Liver (tissue), 3 donors: ENCODE results near the gene OTUD5.

Experiments used
- CTCF ChIP-seq: fragments of 150-350 bp; IDR thresholded peaks from 2 replicates; pipeline ENCODE4 v1.5.1; 2017; ENCODE audit warnings: improper control_type of control experiment, low read depth, low read length; ENCODE audit not compliant: missing input control
- EGR1 ChIP-seq, 2 donors: IDR thresholded peaks; 2 replicates each; pipeline ENCODE4 v1.6.1; 2016 to 2018; ENCODE audit warnings: antibody characterized with exemption in 2 of 2, low read depth in 2 of 2
- FOXA2 ChIP-seq: IDR thresholded peaks from 2 replicates; pipeline ENCODE4 v1.6.1; 2016; ENCODE audit warnings: antibody characterized with exemption
- HNF4A ChIP-seq, 2 donors: conservative IDR thresholded peaks; 2 replicates each; pipeline ENCODE4 v1.6.1; 2016; ENCODE audit warnings: antibody characterized with exemption in 2 of 2, mild to moderate bottlenecking in 2 of 2
- JUND ChIP-seq, 2 donors: IDR thresholded peaks; 2 replicates each; pipeline ENCODE4 v1.6.1; 2016; ENCODE audit warnings: antibody characterized with exemption in 2 of 2
- RAD21 ChIP-seq, 2 donors: IDR thresholded peaks; 2 replicates each; pipeline ENCODE4 v1.6.1; 2016; ENCODE audit warnings: antibody characterized with exemption in 2 of 2, mild to moderate bottlenecking in 2 of 2
- RXRA ChIP-seq, 2 donors: IDR thresholded peaks; 2 replicates each; pipeline ENCODE4 v1.6.1; 2017 to 2018; ENCODE audit warnings: antibody characterized with exemption in 2 of 2, mild to moderate bottlenecking in 1 of 2
- SP1 ChIP-seq: IDR thresholded peaks from 2 replicates; pipeline ENCODE4 v1.6.1; 2018; ENCODE audit warnings: antibody characterized with exemption, mild to moderate bottlenecking
- TAF1 ChIP-seq: conservative IDR thresholded peaks from 2 replicates; pipeline ENCODE4 v1.6.1; 2016; ENCODE audit warnings: antibody characterized with exemption, mild to moderate bottlenecking
- YY1 ChIP-seq: IDR thresholded peaks from 2 replicates; pipeline ENCODE4 v1.6.1; 2016; ENCODE audit warnings: antibody characterized with exemption, mild to moderate bottlenecking
- TF ChIP-seq, protein P1 (sequence below): IDR thresholded peaks from 2 replicates; pipeline ENCODE4 v1.6.1; 2016; ENCODE audit warnings: antibody characterized with exemption
- donor health status: healthy.
- donor health status: healthy.

GRCh38 chrX:48976086-48976485, 18.7 kb upstream of the OTUD5 start:
- no peak for TF ChIP-seq CTCF
- TF ChIP-seq HNF4A (conservative IDR thresholded peaks at IDR 0.05) = no peak
- no peak for TF ChIP-seq FOXA2
- TF ChIP-seq, protein P1, sequence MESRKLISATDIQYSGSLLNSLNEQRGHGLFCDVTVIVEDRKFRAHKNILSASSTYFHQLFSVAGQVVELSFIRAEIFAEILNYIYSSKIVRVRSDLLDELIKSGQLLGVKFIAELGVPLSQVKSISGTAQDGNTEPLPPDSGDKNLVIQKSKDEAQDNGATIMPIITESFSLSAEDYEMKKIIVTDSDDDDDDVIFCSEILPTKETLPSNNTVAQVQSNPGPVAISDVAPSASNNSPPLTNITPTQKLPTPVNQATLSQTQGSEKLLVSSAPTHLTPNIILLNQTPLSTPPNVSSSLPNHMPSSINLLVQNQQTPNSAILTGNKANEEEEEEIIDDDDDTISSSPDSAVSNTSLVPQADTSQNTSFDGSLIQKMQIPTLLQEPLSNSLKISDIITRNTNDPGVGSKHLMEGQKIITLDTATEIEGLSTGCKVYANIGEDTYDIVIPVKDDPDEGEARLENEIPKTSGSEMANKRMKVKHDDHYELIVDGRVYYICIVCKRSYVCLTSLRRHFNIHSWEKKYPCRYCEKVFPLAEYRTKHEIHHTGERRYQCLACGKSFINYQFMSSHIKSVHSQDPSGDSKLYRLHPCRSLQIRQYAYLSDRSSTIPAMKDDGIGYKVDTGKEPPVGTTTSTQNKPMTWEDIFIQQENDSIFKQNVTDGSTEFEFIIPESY = no peak
- TF ChIP-seq YY1 = no peak
- no peak for TF ChIP-seq TAF1
- no peak for TF ChIP-seq RXRA (IDR thresholded peaks at IDR 0.05)
- no peak for TF ChIP-seq JUND (IDR thresholded peaks at IDR 0.05)
- no peak for TF ChIP-seq EGR1 (IDR thresholded peaks at IDR 0.05; ENCODE audit: low read depth in 2 of 2)
- no peak for TF ChIP-seq SP1
- no peak for TF ChIP-seq RAD21 (IDR thresholded peaks at IDR 0.05)
